ENCODE measurements around the gene CYP27C1.

- TF ChIP-seq CTCF (IDR thresholded peaks at IDR 0.05 in 2 of 3, conservative IDR thresholded peaks at IDR 0.05 in 1 of 3; ENCODE audit: control insufficient read depth in 2 of 3, extremely low read depth in 1 of 3, insufficient read depth in 1 of 3, low read depth in 3 of 3, low read length in 3 of 3): no peak
- TF ChIP-seq ZNF274 (IDR thresholded peaks at IDR 0.05; ENCODE audit: insufficient read depth, insufficient read length): no peak
- no peak for TF ChIP-seq POLR2A (IDR thresholded peaks at IDR 0.05; ENCODE audit: low read depth, low read length)
- no peak for TF ChIP-seq POLR2AphosphoS5 (IDR thresholded peaks at IDR 0.05; ENCODE audit: low read length)
- no peak for TF ChIP-seq TCF7 (IDR thresholded peaks at IDR 0.05; ENCODE audit: borderline replicate concordance)
- TF ChIP-seq SREBF2 (IDR thresholded peaks at IDR 0.05; ENCODE audit: low read length): no peak
- TF ChIP-seq ZNF207 (IDR thresholded peaks at IDR 0.05; ENCODE audit: borderline replicate concordance): no peak
- no peak for TF ChIP-seq KLF5 (IDR thresholded peaks at IDR 0.05; ENCODE audit: partially characterized antibody)
- no peak for TF ChIP-seq FOS (IDR thresholded peaks at IDR 0.05; ENCODE audit: borderline replicate concordance, extremely low read depth, insufficient read length)
These were observed 28.5 kb downstream of the CYP27C1 start for GRCh38 chr2:127191331-127192219.
